Pulmonary artery endothelial cell (primary cell): ENCODE data around the gene GNA14. TPM values are rescaled to one million over a fixed set of nuclear protein-coding genes. Genes with fewer than 3 reads are reported as not detected.
"Not testable (repeated sequence)": the region's sequence is repeated elsewhere in the genome, so short reads cannot be mapped to it uniquely, and the experiment has no call there.

Source experiments
- DNase-seq: peaks from one replicate; pipeline ENCODE4 v3.0.0-alpha.2; 2011; ENCODE audit warnings: low read depth, low spot score
- total RNA-seq: library from RNA; depleted of rRNA; stranded (reverse); fragments of >200 nt; gene quantifications from 2 replicates; pipeline ENCODE4 v1.2.3, GENCODE V29; 2014

The GNA14 gene
- total RNA-seq, 1 donor from 2014 or later, result 3.2 TPM

DNA sequence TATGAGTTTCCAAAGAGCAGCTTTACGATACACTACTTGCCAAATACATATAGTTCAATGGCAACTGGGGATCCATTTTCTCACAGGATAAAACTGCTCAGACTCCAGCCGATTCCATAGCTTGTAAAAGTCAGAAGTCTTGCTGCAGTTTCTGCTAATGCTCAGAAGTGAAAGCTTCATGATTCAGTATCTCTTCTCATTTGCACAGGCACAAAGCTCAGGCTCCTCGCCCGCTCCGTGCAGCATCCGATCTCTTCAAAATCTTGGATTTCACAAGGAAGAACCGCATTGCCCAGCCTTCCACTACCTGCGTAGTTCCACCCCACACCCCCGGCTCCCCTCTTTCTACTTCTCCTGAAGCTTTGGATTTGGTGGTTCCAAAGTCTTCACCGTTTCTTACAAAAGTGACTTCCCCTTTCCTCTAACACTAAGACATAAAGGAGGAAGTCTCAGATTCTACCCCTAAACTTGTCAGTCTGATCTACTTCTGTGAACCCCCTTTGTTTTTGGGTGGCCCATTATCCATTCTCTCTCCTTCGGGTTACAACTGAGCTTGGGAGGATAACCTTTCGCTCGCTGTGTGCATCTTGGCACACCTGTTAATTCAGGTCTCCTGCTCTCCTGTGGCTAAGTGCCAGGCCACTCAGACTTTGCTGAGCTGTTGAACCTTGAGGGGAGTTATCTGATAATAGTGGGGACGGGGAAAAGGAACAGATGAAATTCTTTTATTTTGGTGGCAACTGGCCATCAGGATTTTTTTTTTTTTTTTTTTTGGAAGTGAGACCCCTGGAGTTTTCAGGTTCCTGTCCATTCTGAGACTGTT is 194.1 kb downstream of the GNA14 start:
- DNase-seq, result no peak

GRCh38 chr9:77451507-77451906 is 196.6 kb downstream of the GNA14 start:
- no peak for DNase-seq

GRCh38 chr9:77450085-77450475 is 198.0 kb downstream of the GNA14 start:
- no peak for DNase-seq

GRCh38 chr9:77449240-77450084 is 198.7 kb downstream of the GNA14 start:
- no peak for DNase-seq

DNA sequence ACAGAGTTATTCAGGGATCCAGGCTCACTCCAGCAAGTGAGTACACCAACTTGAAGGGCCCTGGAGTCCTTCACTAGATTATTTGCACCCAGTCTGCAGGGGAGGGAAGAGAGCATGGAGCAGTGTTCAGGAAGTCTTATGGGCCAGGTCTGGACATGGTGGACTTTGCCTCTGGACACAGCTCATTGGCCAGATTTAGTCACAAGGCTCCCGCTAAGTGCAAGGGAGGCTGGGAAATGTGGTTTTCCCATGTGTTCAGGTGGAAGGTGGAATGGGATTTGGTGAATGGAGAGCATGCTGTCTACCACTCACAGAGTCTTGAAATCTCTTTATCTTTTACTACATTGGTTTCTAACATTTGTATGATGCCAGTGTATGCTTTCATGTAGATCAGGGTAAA is 200.5 kb downstream of the GNA14 start:
- DNase-seq, result no peak

DNA sequence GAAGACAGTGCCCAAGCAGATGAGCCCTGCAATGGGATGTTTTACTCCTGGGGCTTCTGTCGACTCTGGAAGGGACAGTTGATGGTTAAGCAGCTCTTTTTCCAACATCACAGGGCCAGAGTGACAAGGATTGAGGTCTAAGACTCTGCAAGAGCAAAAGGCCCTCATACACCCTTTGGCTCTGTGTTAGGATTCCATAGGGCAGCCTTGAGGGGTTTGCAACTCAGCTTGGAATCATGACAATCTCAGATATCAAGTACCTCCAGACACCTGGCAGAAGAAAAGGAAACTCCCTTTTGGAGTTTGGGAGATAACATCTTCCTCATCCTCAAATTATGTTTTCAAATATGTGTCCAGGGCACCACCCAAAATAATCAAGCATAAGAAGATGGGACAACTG is 205.7 kb downstream of the GNA14 start:
- DNase-seq, result no peak

DNA sequence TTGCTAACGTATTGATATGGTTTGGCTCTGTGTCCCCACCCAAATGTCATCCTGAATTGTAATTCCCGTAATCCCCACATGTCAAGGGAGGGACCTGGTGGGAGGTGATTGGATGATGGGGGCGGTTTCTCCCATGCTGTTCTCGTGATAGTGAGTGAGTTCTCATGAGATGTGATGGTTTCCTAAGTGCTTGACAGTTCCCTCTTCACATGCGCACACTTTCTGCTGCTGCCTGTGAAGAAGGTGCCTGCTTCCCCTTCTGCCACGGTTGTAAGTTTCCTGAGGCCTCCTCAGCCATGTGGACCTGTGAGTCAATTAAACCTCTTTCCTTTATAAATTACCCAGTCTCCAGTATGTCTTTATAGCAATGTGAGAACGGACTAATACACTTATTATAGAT is 207.0 kb downstream of the GNA14 start:
- DNase-seq, result not testable (repeated sequence)

GRCh38 chr9:77440057-77440456 is 208.1 kb downstream of the GNA14 start:
- DNase-seq, result no peak

GRCh38 chr9:77438653-77439052 is 209.5 kb downstream of the GNA14 start:
- peak; percentile 53 for DNase-seq

- no peak for DNase-seq
Observed at GRCh38 chr9:77435688-77436087, 212.4 kb downstream of the GNA14 start.

- no peak for DNase-seq
Observed at GRCh38 chr9:77435277-77435676, 212.8 kb downstream of the GNA14 start.

DNA sequence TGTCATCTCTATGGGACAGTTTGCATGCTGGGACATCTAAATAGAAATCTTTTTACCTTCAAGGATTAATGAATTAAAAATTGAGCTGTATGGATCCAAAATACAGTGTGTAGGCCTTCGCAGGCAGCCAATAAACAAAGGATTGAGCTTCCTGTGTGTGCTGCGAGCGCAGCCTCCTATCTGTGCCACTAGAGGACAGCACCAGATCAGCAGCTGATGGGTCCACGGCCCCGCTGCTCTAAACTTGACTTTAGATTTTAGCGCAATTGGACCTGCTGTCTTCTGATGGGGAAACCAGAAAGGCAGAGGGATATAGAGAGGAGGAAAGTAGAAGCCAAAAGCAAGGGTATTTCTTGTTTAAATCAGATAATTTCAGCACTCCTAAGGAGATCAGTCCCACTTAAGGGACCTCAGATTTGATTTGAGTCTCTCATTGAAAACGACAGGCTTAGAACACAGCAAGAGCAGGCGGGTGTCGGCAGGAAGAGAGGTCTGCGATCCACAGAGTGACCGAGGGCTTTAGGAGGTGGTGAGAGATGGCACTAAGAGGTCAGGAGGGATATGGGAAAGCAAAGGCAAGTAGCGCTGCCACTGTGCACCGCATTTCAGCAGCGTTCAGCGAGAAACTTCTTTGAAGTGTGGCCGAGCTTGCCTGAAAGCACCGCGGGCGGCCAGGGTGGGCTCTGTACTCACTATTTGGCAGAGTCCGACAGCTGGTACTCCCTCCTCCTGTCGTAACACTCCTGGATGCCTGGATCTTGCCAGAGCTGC is 214.3 kb downstream of the GNA14 start:
- no peak for DNase-seq

GRCh38 chr9:77432053-77432452 is 216.1 kb downstream of the GNA14 start:
- no peak for DNase-seq

GRCh38 chr9:77429928-77430327 is 218.2 kb downstream of the GNA14 start:
- no peak for DNase-seq

GRCh38 chr9:77427256-77427927 is 220.7 kb downstream of the GNA14 start:
- DNase-seq, result no peak

GRCh38 chr9:77426712-77427111 is 221.4 kb downstream of the GNA14 start:
- no peak for DNase-seq

- no peak for DNase-seq
Observed at GRCh38 chr9:77424993-77425392, 223.1 kb downstream of the GNA14 start.

DNA sequence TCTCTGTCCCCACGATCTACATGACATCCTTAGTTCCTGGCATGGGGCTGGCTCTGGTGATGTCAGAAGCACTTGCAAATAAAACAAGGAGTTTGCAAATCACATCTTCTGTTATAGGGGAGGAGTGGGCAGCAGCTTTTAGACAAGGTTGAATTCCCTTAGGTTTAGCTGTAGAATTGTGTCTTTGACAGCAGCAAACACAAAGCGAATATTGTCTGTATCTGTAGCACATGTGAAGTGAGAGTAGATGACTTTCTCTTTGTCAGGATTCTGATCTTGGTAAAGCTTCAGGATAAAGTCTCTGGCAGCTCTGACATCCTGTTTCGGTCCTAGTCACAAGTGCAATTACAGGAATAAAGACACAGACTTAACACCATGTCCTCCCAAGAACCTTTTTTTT is 224.3 kb downstream of the GNA14 start:
- no peak for DNase-seq

GRCh38 chr9:77422969-77423368 is 225.2 kb downstream of the GNA14 start:
- no peak for DNase-seq

DNA sequence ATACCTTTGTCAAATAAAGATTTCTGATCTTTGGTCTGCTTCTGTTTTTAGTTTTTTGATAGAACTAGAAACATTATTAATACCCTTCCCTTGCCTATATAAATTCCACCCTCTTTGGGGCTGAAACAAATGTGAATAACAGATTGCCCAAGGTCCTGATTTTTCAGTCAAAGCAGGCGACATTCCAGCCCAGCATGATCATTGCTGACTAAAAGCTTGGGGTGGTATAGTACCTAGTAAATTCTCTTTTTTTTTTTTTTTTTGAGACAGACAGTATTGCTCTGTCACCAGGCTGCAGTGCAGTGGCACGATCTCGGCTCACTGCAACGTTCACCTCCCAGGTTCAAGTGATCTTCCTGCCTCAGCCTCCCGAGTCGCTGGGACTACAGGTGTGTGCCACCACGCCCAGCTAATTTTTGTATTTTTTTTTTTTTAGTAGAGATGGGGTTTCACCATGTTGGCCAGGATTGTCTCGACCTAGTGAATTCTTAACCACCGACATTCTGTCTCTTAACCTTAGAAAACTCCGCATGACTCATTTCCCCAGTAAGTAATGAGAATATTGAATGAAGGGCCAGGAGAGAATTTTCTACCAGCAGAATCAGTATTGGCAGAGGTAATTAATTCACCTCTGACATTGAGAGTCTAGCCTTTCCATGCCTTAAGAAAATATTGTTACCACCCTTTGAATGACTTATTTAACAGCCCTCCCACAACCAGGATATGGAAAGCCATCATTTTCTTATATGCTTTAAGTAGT is 226.4 kb downstream of the GNA14 start:
- DNase-seq, result peak; percentile 29

- DNase-seq, result peak; percentile 54
Observed at GRCh38 chr9:77420641-77421040, 227.5 kb downstream of the GNA14 start.
